WTC11 (cell line): ENCODE measurements around the gene TRIP10. TPM values are rescaled to one million over a fixed set of nuclear protein-coding genes. Genes with fewer than 3 reads are reported as not detected.

Source experiments
- ATAC-seq: fragments of 200-7000 bp; cut with Tn5 transposase; 2 replicates; pipeline ENCODE4 v1.10.0; 2021; ENCODE audit warnings: mild to moderate bottlenecking, moderate library complexity
- CTCF ChIA-PET: fragments of 300-600 bp; sonication (Branson Sonifier 250); formaldehyde crosslinking; loops from one replicate; lab custom pipeline; 2021; ENCODE audit warnings: antibody characterized with exemption; lab: Charles Lee
- POLR2A ChIA-PET: fragments of 350-600 bp; sonication (Branson Sonifier 250); formaldehyde crosslinking; loops from one replicate; lab custom pipeline; 2021; ENCODE audit warnings: antibody characterized with exemption; lab: Charles Lee
- DNase-seq: peaks from one replicate; pipeline ENCODE4 v3.0.0; 2021; ENCODE audit warnings: low spot score
- H3K27ac Mint-ChIP-seq: 2 replicates; pipeline ENCODE4 v1.8.0; 2021; ENCODE audit warnings: mixed read lengths
- H3K27me3 Mint-ChIP-seq: 2 replicates; pipeline ENCODE4 v1.8.0; 2021; ENCODE audit warnings: low read depth, mild to moderate bottlenecking, moderate library complexity, mixed read lengths
- H3K36me3 Mint-ChIP-seq: 2 replicates; pipeline ENCODE4 v1.8.0; 2021; ENCODE audit warnings: mixed read lengths
- H3K4me1 Mint-ChIP-seq: 2 replicates; pipeline ENCODE4 v1.8.0; 2022; ENCODE audit warnings: mixed read lengths
- H3K4me3 Mint-ChIP-seq: 2 replicates; pipeline ENCODE4 v1.8.0; 2021; ENCODE audit warnings: mild to moderate bottlenecking, moderate library complexity, mixed read lengths
- H3K9me3 Mint-ChIP-seq: 2 replicates; pipeline ENCODE4 v1.8.0; 2021; ENCODE audit warnings: mixed read lengths
- AFF4 ChIP-seq: sonication (generic); formaldehyde crosslinking; IDR thresholded peaks from 2 replicates; pipeline ENCODE4 v1.8.1; 2023; ENCODE audit warnings: mild to moderate bottlenecking, missing genetic modification reagents, borderline replicate concordance
- E2F5 ChIP-seq: sonication (generic); formaldehyde crosslinking; IDR thresholded peaks from 2 replicates; pipeline ENCODE4 v1.8.1; 2022; ENCODE audit warnings: mild to moderate bottlenecking, moderate library complexity, missing genetic modification reagents
- ERG ChIP-seq: fragments of 250-450 bp; sonication (Bioruptor Pico); IDR thresholded peaks from 2 replicates; pipeline ENCODE4 v1.8.0; 2021; ENCODE audit warnings: mild to moderate bottlenecking
- FOXJ3 ChIP-seq: sonication (generic); formaldehyde crosslinking; IDR thresholded peaks from 2 replicates; pipeline ENCODE4 v1.9.0; 2021; ENCODE audit warnings: missing genetic modification reagents, mild to moderate bottlenecking, borderline replicate concordance
- GABPB1 ChIP-seq: sonication (generic); formaldehyde crosslinking; IDR thresholded peaks from 2 replicates; pipeline ENCODE4 v1.8.1; 2023; ENCODE audit warnings: mild to moderate bottlenecking, missing genetic modification reagents
- IRF1 ChIP-seq: sonication (generic); formaldehyde crosslinking; IDR thresholded peaks from 2 replicates; pipeline ENCODE4 v1.8.0; 2023; ENCODE audit warnings: missing genetic modification reagents
- JUN ChIP-seq: sonication (generic); formaldehyde crosslinking; IDR thresholded peaks from 2 replicates; pipeline ENCODE4 v1.8.0; 2023; ENCODE audit warnings: mild to moderate bottlenecking, missing genetic modification reagents
- NFE2L1 ChIP-seq: sonication (generic); formaldehyde crosslinking; IDR thresholded peaks from 2 replicates; pipeline ENCODE4 v1.8.1; 2023; ENCODE audit warnings: missing genetic modification reagents
- NR3C1 ChIP-seq: sonication (generic); formaldehyde crosslinking; conservative IDR thresholded peaks from 2 replicates; pipeline ENCODE4 v1.8.1; 2023; ENCODE audit warnings: low read depth, mild to moderate bottlenecking, missing genetic modification reagents
- OVOL2 ChIP-seq: fragments of 250-450 bp; sonication (Bioruptor Pico); IDR thresholded peaks from 2 replicates; pipeline ENCODE4 v1.9.0; 2021; ENCODE audit warnings: mild to moderate bottlenecking, borderline replicate concordance
- TEAD1 ChIP-seq: sonication (generic); formaldehyde crosslinking; IDR thresholded peaks from 2 replicates; pipeline ENCODE4 v1.8.0; 2022; ENCODE audit warnings: mild to moderate bottlenecking, missing genetic modification reagents
- USF1 ChIP-seq: sonication (generic); formaldehyde crosslinking; IDR thresholded peaks from 2 replicates; pipeline ENCODE4 v1.8.0; 2022; ENCODE audit warnings: mild to moderate bottlenecking, missing genetic modification reagents
- USF2 ChIP-seq: sonication (generic); formaldehyde crosslinking; IDR thresholded peaks from 2 replicates; pipeline ENCODE4 v1.8.1; 2023; ENCODE audit warnings: mild to moderate bottlenecking, missing genetic modification reagents, moderate library complexity
- ZNF232 ChIP-seq: sonication (generic); formaldehyde crosslinking; IDR thresholded peaks from 2 replicates; pipeline ENCODE4 v1.8.0; 2022; ENCODE audit warnings: mild to moderate bottlenecking, missing genetic modification reagents
- ZNF416 ChIP-seq: fragments of 250-450 bp; sonication (Bioruptor Pico); IDR thresholded peaks from 2 replicates; pipeline ENCODE4 v1.9.0; 2021; ENCODE audit warnings: mild to moderate bottlenecking, inconsistent platforms
- ZNF512 ChIP-seq: sonication (generic); formaldehyde crosslinking; IDR thresholded peaks from 2 replicates; pipeline ENCODE4 v1.8.1; 2022; ENCODE audit warnings: missing genetic modification reagents, borderline replicate concordance
- ZNF532 ChIP-seq: fragments of 250-450 bp; sonication (Bioruptor Pico); IDR thresholded peaks from 2 replicates; pipeline ENCODE4 v1.9.0; 2021; ENCODE audit warnings: mild to moderate bottlenecking, borderline replicate concordance
- ZSCAN18 ChIP-seq: fragments of 250-450 bp; sonication (Bioruptor Pico); IDR thresholded peaks from 2 replicates; pipeline ENCODE4 v2.1.2; 2022; ENCODE audit warnings: mild to moderate bottlenecking, moderate library complexity
- total RNA-seq: library from RNA; stranded (reverse); gene quantifications from 3 replicates; pipeline ENCODE4 v1.2.3, GENCODE V29; 2021

TRIP10 gene
- total RNA-seq, 1 experiment from 2014 or later: 76.6 TPM

- DNase-seq: no peak
- peaks cover 5% of the 10 kb centered on the region; the same call in 1 of the 2 replicates for H3K4me1 Mint-ChIP-seq
- no peaks in the 10 kb centered on the region for H3K9me3 Mint-ChIP-seq
- CTCF ChIA-PET: interaction anchor here (1.2 to 3.4 kb wide), 5 partner anchors 9 to 223 kb away, joined by 3 to 31 read pairs (median 22); partner anchors contain the start of genes GPR108, SH2D3A and TNFSF9
- no peak overlapping the region for H3K4me3 Mint-ChIP-seq
- H3K36me3 Mint-ChIP-seq: peaks cover 33% of the 10 kb centered on the region
- no peak for ATAC-seq
- H3K27ac Mint-ChIP-seq: no peak overlapping the region
- no peaks in the 10 kb centered on the region for H3K27me3 Mint-ChIP-seq
- TF ChIP-seq NFE2L1 (CRISPR knock-in tag): no peak
- TF ChIP-seq NR3C1 (CRISPR knock-in tag): no peak
- no peak for TF ChIP-seq TEAD1 (CRISPR knock-in tag)
- no peak for TF ChIP-seq ZNF416
- no peak for TF ChIP-seq ERG
- no peak for TF ChIP-seq JUN (CRISPR knock-in tag)
- TF ChIP-seq E2F5 (CRISPR knock-in tag): no peak
- TF ChIP-seq OVOL2 (CRISPR knock-in tag): no peak
- TF ChIP-seq ZNF512 (CRISPR knock-in tag): no peak
- TF ChIP-seq ZSCAN18 (CRISPR knock-in tag): no peak
- no peak for TF ChIP-seq USF1
- TF ChIP-seq IRF1 (CRISPR knock-in tag): no peak
- no peak for TF ChIP-seq USF2 (CRISPR knock-in tag)
- no peak for TF ChIP-seq ZNF532 (CRISPR knock-in tag)
- TF ChIP-seq ZNF232 (CRISPR knock-in tag): no peak
- TF ChIP-seq AFF4 (CRISPR knock-in tag): no peak
- TF ChIP-seq GABPB1: no peak
- TF ChIP-seq FOXJ3: no peak
- POLR2A ChIA-PET: interaction anchor here (2.5 to 3.3 kb wide), 2 partner anchors 13 to 15 kb away, joined by 29 to 40 read pairs; partner anchors contain the start of genes GPR108, SH2D3A and TRIP10
Observed at GRCh38 chr19:6754136-6754535, 14.7 kb downstream of the TRIP10 start.
